Suprapubic skin (tissue), 4 donors: ENCODE measurements around the gene PRDM10. TPM values are rescaled to one million over a fixed set of nuclear protein-coding genes. Genes with fewer than 3 reads are reported as not detected.
A peak's percentile ranks its signal among the peaks of the same experiment; 100 is the strongest.

Experiments
- DNase-seq, 2 donors: peaks; one replicate each; pipeline ENCODE4 v3.0.0-alpha.2; 2019; ENCODE audit warnings: low spot score in 2 of 2
- H3K27ac ChIP-seq: fragments of 200-600 bp; sonication (generic); one replicate; pipeline ENCODE4 v1.5.1; 2019
- H3K27me3 ChIP-seq: fragments of 200-600 bp; sonication (generic); one replicate; pipeline ENCODE4 v1.5.1; 2019
- H3K36me3 ChIP-seq: fragments of 200-600 bp; sonication (generic); one replicate; pipeline ENCODE4 v1.5.1; 2019
- H3K4me1 ChIP-seq: fragments of 200-600 bp; sonication (generic); one replicate; pipeline ENCODE4 v1.5.1; 2019
- H3K4me3 ChIP-seq: fragments of 200-600 bp; sonication (generic); one replicate; pipeline ENCODE4 v1.5.1; 2019; ENCODE audit warnings: mild to moderate bottlenecking
- H3K9me3 ChIP-seq: fragments of 200-600 bp; sonication (generic); one replicate; pipeline ENCODE4 v1.5.1; 2019
- CTCF ChIP-seq, 2 donors: fragments of 200-600 bp in 1 of 2; fragments of 450-650 bp in 1 of 2; sonication (generic) in 1 of 2; IDR thresholded peaks; one replicate each; pipeline ENCODE4 v1.5.1; 2016 to 2019; ENCODE audit warnings: antibody characterized with exemption in 2 of 2, mild to moderate bottlenecking in 1 of 2, moderate library complexity in 1 of 2
- EP300 ChIP-seq: sonication (generic); formaldehyde crosslinking; IDR thresholded peaks from one replicate; pipeline ENCODE4 v1.6.1; 2017; ENCODE audit warnings: antibody characterized with exemption
- POLR2A ChIP-seq, 2 donors: fragments of 450-650 bp; IDR thresholded peaks; one replicate each; pipeline ENCODE4 v1.6.1; 2017; ENCODE audit warnings: antibody characterized with exemption in 2 of 2, mild to moderate bottlenecking in 2 of 2, moderate library complexity in 2 of 2
- POLR2AphosphoS5 ChIP-seq, 3 donors: sonication (generic); formaldehyde crosslinking; IDR thresholded peaks; one replicate each; pipeline ENCODE4 v1.6.1; 2017; ENCODE audit warnings: antibody characterized with exemption in 3 of 3
- WGBS: methylation state at CpG from one replicate; pipeline ENCODE4 v1.1.5; 2018; 5-methylcytosine and 5-hydroxymethylcytosine counted together
- total RNA-seq, 4 donors: library from RNA; depleted of rRNA; stranded (reverse); fragments of >200 nt; gene quantifications; one replicate each; pipeline ENCODE4 v1.1.0, GENCODE V29; 2016

Gene PRDM10
- total RNA-seq, 4 donors from 2014 or later = 11.4 to 49.8 (median 13.4) TPM

GRCh38 chr11:129996113-129996870, 6.3 kb downstream of the PRDM10 start:
- no peak for DNase-seq
- Histone ChIP-seq H3K4me1 (peaks cover 17% of the 10 kb centered on the region), H3K4me3 (no peak overlapping the region), H3K36me3 (no peaks in the 10 kb centered on the region), H3K27ac (no peak overlapping the region), H3K27me3 (no peaks in the 10 kb centered on the region), H3K9me3 (no peaks in the 10 kb centered on the region)
- TF ChIP-seq POLR2A (IDR thresholded peaks at IDR 0.05) (no peak), POLR2AphosphoS5 (IDR thresholded peaks at IDR 0.05) (no peak), EP300 (no peak), CTCF (IDR thresholded peaks at IDR 0.05) (no peak)
- 58% methylated on average over 12 of the region's 12 CpGs for WGBS

DNA sequence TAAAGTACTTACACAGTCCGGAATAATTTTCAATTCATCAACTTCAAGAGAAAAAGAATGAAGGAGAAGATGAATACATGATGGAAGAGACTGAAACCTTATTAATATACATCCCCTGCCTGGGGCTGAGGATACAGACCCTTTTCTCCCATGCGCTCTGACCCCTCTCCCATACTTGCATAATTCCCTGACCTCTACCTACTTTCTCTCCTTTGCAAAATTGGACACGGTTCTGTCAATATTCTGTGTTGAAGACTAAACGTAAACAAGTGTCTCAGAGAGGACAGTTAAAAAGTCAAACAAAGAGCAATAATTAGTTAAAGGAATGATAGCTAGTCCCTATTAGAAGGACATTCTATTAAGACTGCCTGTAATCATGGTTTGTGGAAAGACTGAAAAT, 7.5 kb downstream of the PRDM10 start:
- H3K4me1 ChIP-seq = peaks cover 8% of the 10 kb centered on the region
- TF ChIP-seq POLR2A (IDR thresholded peaks at IDR 0.05) = no peak
- no peak for TF ChIP-seq POLR2AphosphoS5 (IDR thresholded peaks at IDR 0.05)
- TF ChIP-seq EP300 = no peak
- TF ChIP-seq CTCF (IDR thresholded peaks at IDR 0.05) = no peak
- WGBS = 87% methylated on average over 4 of the region's 4 CpGs
- no peak overlapping the region for H3K4me3 ChIP-seq
- H3K27ac ChIP-seq = no peak overlapping the region
- H3K27me3 ChIP-seq = no peaks in the 10 kb centered on the region
- DNase-seq = no peak
- no peaks in the 10 kb centered on the region for H3K9me3 ChIP-seq
- H3K36me3 ChIP-seq = no peaks in the 10 kb centered on the region

DNA sequence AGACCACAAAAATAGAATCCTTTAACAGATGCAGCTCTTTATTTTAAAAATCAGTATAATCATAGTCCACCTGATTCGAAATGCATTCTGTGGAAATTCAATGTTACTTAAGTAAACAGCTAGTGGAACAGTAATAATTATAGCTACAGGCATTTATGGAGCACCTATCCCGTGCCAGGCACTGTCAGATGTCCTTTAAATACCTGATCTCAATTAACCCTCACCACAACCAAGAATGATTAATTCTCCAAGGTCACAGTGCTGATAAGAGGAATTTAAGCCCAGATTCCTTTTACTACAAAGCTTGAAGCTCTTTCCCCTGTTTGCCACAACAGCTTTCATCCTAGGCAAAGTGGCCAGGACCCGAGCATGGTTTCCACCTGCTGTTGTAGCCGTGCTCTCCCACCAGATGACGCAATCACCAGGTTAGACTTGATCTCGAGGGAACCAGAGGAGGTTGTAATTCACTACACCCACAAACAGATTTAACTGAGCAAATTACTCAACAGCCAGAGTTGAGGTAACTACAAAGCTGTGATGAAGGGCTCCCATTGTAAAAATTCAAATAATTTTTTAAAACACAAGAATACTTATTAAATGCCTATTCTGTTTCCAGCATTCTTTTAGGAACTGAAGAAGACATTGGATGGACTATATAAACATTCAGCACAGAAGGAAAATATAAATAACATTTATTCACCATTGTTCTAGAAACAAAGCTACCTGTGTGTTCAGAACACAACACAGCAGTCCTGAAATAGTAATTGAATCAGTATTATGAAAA, 10.3 kb downstream of the PRDM10 start:
- Histone ChIP-seq H3K4me1 (peaks cover 8% of the 10 kb centered on the region), H3K9me3 (no peaks in the 10 kb centered on the region), H3K36me3 (no peaks in the 10 kb centered on the region), H3K4me3 (no peak overlapping the region), H3K27me3 (no peaks in the 10 kb centered on the region), H3K27ac (no peak overlapping the region)
- 31% methylated on average over 6 of the region's 6 CpGs for WGBS
- no peak for DNase-seq
- TF ChIP-seq POLR2A (IDR thresholded peaks at IDR 0.05) = no peak
- TF ChIP-seq CTCF (IDR thresholded peaks at IDR 0.05) = peak; percentile 3 to 30
- TF ChIP-seq EP300 = no peak
- no peak for TF ChIP-seq POLR2AphosphoS5 (IDR thresholded peaks at IDR 0.05)

DNA sequence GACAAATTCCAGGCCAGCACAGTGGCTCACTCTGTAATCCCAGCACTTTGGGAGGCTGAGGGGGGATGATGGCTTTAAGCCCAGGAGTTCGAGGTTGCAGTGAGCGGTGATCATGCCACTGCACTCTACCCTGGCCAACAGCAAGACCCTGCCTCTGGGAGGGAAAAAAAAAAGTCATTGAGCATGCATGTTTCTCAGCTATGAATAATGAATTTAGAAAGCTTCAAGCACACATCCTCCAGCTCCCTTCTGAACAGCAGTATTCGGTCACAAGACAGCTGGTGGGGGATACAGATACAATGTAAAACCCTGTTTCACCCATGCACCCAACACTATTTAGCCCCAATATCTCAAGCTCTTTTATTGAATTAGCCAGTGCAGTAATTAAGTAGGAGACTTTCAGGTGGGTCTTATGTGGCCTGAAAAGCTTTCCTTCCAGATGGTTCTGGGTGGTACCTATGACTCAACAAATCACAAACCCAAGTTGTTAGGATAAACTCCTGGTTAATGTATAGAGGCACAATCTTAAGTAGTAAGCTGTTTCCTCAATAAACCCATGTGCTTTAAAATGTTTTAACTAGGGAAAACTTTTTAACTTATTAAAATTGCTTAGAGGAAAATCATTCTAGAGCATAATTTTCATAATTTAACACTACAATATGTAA, 13.4 kb downstream of the PRDM10 start:
- no peak for DNase-seq
- no peaks in the 10 kb centered on the region for H3K27me3 ChIP-seq
- TF ChIP-seq EP300 (no peak), CTCF (IDR thresholded peaks at IDR 0.05) (no peak), POLR2AphosphoS5 (IDR thresholded peaks at IDR 0.05) (no peak), POLR2A (IDR thresholded peaks at IDR 0.05) (no peak)
- 59% methylated on average over 3 of the region's 3 CpGs for WGBS
- H3K4me1 ChIP-seq = no peaks in the 10 kb centered on the region
- H3K9me3 ChIP-seq = no peaks in the 10 kb centered on the region
- no peak overlapping the region for H3K4me3 ChIP-seq
- no peak overlapping the region for H3K27ac ChIP-seq
- H3K36me3 ChIP-seq = no peaks in the 10 kb centered on the region

GRCh38 chr11:129987950-129988349, 14.7 kb downstream of the PRDM10 start:
- Histone ChIP-seq H3K4me1 (no peaks in the 10 kb centered on the region), H3K27ac (no peak overlapping the region), H3K27me3 (no peaks in the 10 kb centered on the region), H3K4me3 (no peak overlapping the region), H3K9me3 (no peaks in the 10 kb centered on the region), H3K36me3 (no peaks in the 10 kb centered on the region)
- WGBS = 98% methylated on average over 3 of the region's 3 CpGs
- no peak for DNase-seq
- no peak for TF ChIP-seq CTCF (IDR thresholded peaks at IDR 0.05)
- no peak for TF ChIP-seq POLR2AphosphoS5 (IDR thresholded peaks at IDR 0.05)
- no peak for TF ChIP-seq EP300
- no peak for TF ChIP-seq POLR2A (IDR thresholded peaks at IDR 0.05)
